GM18517 (cell line): ENCODE measurements around the gene ZBTB24.
"Not testable (repeated sequence)": the region's sequence is repeated elsewhere in the genome, so short reads cannot be mapped to it uniquely, and the experiment has no call there.

Experiments used
- ATAC-seq: cut with Tn5 transposase; IDR thresholded peaks from one replicate; pipeline ENCODE4 v1.9.1; 2021; ENCODE audit warnings: mild to moderate bottlenecking, moderate library complexity; ENCODE audit not compliant: unreplicated experiment

The ZBTB24 gene

GRCh38 chr6:109482905-109483734 lies at the start of gene ZBTB24:
ZBTB24 (minus strand) TSS chr6:109483219; CDS start chr6:109482026, 1,193 bp downstream.
- peak; percentile 63 for ATAC-seq

GRCh38 chr6:109531446-109531845 lies 48.4 kb upstream of the ZBTB24 start:
- no peak for ATAC-seq

DNA sequence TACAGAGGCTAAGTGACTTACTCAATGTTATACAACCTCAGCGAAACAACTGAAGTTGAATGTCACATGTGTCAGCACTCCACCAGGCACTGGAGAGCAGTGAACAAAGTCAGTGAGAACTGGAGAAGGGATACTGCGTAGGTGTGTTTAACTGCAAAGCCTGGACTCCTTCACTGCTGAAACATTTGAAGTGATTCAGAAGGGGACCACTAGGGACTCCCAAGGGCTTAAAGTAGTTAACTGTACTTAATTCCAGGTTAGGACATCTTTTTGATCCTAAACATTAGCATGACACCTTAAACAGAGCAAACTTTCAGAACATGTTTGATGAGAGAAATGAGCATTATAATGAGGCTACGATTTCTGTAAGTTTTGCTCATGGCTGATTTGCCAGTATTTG lies 45.0 kb upstream of the ZBTB24 start:
- no peak for ATAC-seq

DNA sequence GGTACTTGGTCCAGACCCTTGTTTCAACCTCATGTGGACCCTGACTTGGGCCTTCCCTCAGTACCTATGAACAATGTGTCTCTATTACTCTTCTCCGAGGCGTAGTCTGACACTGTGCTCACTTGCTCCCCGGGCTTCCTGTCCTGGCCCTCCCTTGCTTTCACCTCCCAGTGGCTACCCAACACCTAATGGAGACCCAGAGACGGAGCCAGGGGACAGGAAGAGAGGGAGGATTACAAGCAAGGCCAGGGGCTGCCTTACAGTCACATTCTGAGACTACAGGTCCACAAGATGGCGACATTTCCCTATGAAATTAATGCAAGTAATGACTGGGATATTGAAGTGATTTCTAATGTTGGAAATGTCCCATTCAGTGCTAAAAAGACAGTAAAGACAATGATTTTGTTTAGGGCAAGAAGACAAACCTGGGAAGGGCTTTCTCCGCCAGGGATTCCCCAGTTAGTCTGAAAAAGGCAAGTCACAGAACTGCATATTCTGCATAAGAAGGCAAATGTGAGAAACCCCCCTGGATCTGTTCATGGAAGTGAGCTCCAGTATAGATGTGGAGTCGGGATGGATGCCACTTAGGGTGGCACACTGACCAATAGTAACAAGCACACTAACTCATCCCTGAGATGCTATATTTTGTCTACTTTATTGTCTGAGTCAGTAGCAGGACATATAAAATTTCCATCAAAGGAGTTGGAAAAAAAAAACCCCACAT lies 44.0 kb upstream of the ZBTB24 start:
- ATAC-seq: no peak

GRCh38 chr6:109524129-109524528 lies 41.1 kb upstream of the ZBTB24 start:
- no peak for ATAC-seq

DNA sequence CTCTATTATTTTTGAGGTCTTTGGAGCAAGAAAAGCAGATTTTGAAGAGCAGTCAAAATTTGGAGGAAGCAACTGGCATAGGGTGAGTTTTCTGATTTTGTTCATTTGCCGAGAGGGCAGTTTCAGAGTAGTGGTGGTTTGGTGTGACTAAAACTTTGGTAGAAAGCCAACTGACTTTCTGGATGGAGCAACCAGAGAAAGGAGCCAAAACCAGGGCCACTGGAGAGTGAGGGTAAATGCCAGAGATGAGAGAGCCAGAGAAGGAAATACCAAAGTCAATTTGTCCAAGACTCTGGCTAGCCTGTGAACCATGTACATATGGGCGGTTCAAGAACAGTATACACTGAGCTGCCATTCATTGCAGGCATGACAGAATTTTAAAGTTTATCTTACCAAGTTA lies 40.5 kb upstream of the ZBTB24 start:
- ATAC-seq: no peak

DNA sequence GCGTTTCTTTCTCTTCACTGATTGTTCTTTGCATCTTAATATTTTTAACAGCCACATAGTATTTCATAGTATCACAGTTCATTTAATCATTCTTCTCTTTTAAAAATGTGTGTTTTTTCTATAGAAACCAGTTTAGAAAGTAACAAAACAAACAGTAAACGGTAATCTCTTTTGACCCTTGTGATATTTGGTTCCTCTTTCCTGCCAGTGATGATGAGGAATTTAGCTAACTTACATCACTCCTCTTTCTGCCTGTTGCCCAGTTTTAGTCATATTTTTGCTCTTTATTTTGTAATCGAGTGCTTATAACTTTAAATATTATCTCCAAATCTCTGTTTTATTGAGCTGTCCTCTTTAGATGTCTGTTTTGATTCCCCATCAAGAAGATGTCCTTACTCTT lies 38.1 kb upstream of the ZBTB24 start:
- no peak for ATAC-seq

DNA sequence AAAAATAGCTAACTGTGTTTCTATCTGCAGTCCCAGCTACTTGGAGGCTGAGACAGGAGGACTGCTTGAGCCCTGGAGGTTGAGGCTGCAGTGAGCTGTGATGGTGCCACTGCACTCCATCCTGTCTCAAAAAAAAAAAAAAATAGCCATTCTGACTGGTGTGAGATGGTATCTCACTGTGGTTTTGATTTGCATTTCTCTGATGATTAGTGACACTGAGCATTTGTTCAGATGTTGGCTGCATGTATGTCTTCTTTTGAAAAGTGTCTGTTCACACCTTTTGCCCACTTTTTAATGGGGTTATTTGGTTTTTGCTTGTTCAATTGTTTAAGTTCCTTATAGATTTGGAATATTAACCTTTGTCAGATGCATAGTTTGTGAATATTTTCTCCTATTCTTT lies 36.6 kb upstream of the ZBTB24 start:
- not testable (repeated sequence) for ATAC-seq

DNA sequence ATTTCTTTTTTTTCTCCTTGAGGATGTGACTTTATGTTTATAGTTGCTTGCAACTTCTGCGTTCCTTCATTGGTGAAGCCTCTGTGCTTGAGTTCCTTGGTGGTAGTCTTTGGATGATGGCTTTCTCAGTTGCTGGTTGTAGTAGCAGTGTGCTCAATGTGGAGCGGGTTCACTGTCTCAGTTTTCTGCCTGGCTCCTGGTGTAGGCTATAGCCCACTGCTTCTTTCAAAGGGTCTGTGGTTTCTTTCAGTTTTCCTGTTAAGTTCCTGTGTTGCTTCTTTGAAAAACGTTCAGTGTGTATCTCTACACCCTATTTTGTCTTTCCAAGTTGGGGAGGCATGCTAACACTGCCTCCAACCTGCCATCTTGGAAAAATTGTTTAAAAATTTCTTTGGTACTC lies 33.9 kb upstream of the ZBTB24 start:
- ATAC-seq: no peak

- no peak for ATAC-seq
Observed at GRCh38 chr6:109515781-109516409, 32.9 kb upstream of the ZBTB24 start.

DNA sequence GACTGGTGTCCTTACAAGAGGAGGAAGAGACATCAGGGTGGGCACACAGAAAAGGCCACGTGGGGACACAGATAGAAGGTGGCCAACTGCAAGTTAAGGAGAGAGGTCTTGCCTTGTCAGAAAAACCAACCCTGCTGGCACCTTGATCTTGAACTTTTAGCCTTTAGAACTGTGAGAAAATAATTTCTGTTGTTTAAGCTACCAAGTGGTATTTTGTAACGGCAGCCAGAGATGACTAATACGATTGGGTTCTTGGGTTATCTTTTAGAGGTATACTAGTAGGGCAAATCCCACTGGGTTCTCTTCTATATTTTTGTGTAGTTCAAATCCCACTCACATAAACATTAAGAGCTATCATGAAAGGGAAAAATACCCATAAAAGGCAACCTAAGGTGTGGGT lies 31.9 kb upstream of the ZBTB24 start:
- ATAC-seq: no peak

- no peak for ATAC-seq
Observed at GRCh38 chr6:109513571-109514071, 30.6 kb upstream of the ZBTB24 start.

DNA sequence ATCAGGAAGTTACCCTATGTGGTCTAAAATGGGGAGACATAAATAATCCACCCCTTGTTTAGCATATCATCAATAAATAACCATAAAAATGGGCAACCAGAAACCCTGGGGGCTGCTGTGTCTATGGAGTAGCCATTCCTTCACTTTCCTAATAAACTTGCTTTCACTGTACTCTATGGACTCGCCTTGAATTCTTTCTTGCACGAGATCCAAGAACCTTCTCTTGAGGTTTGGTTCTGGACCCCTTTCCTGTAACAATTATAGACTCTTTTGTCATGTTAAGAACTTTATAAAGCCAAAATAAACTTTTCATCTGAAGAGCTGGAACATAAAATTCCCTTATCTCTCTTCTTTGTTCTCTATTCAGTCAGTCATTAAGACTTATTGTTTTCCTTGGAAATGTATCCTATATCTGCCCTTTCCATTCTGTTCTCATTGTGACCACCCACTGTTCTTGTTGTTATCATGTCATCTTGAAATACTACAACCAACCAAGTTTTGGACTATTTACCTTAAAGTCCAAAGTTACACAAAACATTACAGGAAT lies 29.3 kb upstream of the ZBTB24 start:
- ATAC-seq: no peak

DNA sequence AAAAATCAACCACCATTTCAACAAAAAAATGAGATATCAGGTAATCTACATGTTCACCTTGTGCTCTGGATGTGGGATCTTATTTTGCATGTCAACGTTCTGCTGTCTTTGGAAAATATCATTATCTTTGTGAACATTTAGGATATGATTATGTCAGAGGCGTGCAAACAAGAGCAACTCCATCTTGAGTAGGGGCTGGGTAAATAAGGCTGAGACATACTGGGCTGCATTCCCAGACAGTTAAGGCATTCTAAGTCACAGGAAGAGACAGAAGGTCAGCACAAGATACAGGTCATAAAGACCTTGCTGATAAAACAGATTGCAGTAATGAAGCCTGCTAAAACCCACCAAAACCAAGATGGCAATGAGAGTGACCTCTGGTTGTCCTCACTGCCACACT lies 28.8 kb upstream of the ZBTB24 start:
- ATAC-seq: no peak

GRCh38 chr6:109510358-109510757 lies 27.3 kb upstream of the ZBTB24 start:
- no peak for ATAC-seq

- ATAC-seq: no peak
Observed at GRCh38 chr6:109508166-109508860, 25.3 kb upstream of the ZBTB24 start.

DNA sequence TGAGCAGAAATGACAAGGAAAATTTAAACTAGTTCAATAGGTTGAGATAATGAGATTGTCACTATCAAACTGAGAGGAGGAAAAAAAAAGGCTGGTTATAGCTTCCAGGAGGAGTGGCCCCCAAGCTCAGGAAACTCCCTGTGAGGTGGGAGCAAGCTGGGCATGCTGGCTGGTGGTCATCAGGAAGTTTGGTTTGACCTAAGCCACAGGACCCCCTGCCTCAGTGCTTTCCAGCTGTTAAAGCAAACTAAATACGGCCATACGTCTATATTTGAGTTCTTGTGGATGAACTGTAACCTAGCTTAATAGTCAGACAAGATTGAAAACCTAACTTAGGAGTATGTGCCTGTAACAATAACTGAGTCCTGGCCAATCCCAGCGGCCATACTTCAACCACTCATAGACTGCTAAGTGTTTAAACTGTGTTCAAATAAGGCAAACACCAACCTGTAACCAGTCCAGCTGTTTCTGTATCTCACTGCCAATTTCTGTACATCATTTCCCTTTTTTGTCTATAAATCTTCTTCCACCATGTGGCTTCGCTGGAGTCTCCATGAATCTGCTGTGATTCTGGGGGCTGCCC lies 24.6 kb upstream of the ZBTB24 start:
- no peak for ATAC-seq

GRCh38 chr6:109506841-109507240 lies 23.8 kb upstream of the ZBTB24 start:
- ATAC-seq: no peak

DNA sequence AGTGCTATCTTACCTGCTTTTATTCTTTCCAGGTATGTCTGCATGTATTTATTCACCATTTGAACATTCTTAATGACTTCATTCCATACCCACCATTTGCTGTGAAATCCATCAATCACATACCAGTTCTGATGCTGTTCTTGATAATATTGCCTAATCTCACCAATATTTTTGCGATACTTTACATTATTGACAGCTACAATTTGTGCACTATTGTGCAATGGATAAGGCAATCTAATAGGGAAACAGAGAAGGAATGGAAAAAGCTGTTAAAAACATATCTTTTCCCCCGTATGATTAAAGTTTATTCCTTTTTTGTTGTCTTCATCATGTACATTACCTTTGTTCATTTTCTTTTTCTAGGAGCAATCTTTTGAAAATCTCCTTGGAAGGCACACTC lies 23.3 kb upstream of the ZBTB24 start:
- no peak for ATAC-seq
